Measurements from ENCODE around the gene TEC. TPM values are rescaled to one million over a fixed set of nuclear protein-coding genes. Genes with fewer than 3 reads are reported as not detected.

TEC gene
- total RNA-seq, 1 donor from 2014 or later = 8.8 TPM

GRCh38 chr4:48137846-48138245 is 131.8 kb downstream of the TEC start:
- Mint-ChIP-seq H3K4me1 (peaks cover 28% of the 10 kb centered on the region), H3K27me3 (no peaks in the 10 kb centered on the region), H3K27ac (peak overlapping the region; percentile 18), H3K36me3 (ENCODE audit: low read depth) (peaks cover 38% of the 10 kb centered on the region), H3K4me3 (no peak overlapping the region), H3K9me3 (no peaks in the 10 kb centered on the region)
- no peak for ATAC-seq (ENCODE audit: low read depth)
- CTCF ChIA-PET = interaction anchor here (0.9 to 1.0 kb wide), 2 partner anchors 10 to 14 kb away, joined by 3 read pairs; no protein-coding TSS in a partner anchor
- POLR2A ChIA-PET = no interaction called here
- DNase-seq = no peak
- intact Hi-C loops (cut with micrococcal nuclease) = no loop called here
- TF ChIP-seq CTCF (IDR thresholded peaks at IDR 0.05) = no peak

- H3K4me3 Mint-ChIP-seq = no peak within 1 kb of the TSS
- intact Hi-C loops (cut with micrococcal nuclease) = no loop called here
- no peak for DNase-seq
- no peaks in the 10 kb centered on the region for H3K27me3 Mint-ChIP-seq
- no peak within 1 kb of the TSS for H3K27ac Mint-ChIP-seq
- peaks cover 36% of the 10 kb centered on the region for H3K36me3 Mint-ChIP-seq (ENCODE audit: low read depth)
- POLR2A ChIA-PET = no interaction called here
- no peak for TF ChIP-seq CTCF (IDR thresholded peaks at IDR 0.05)
- H3K4me1 Mint-ChIP-seq = peaks cover 16% of the 10 kb centered on the region
- ATAC-seq (ENCODE audit: low read depth) = no peak
- CTCF ChIA-PET = no interaction called here
- no peaks in the 10 kb centered on the region for H3K9me3 Mint-ChIP-seq
These were observed 135.6 kb downstream of the TEC start, which contains the start of gene TXK for GRCh38 chr4:48134081-48134480. Gene TXK, minus strand, starts transcription at chr4:48134250. Its CDS starts 80 bp downstream, at chr4:48134170.

GRCh38 chr4:48133669-48134068 is 136.0 kb downstream of the TEC start:
- no peaks in the 10 kb centered on the region for H3K27me3 Mint-ChIP-seq
- ChIA-PET POLR2A (no interaction called here), CTCF (interaction anchor here (0.6 kb wide), 1 partner anchor 54 kb away, joined by 3 read pairs; no protein-coding TSS in a partner anchor)
- H3K4me3 Mint-ChIP-seq = no peak overlapping the region
- peaks cover 36% of the 10 kb centered on the region for H3K36me3 Mint-ChIP-seq (ENCODE audit: low read depth)
- intact Hi-C loops (cut with micrococcal nuclease) = no loop called here
- TF ChIP-seq CTCF (IDR thresholded peaks at IDR 0.05) = no peak
- H3K4me1 Mint-ChIP-seq = peaks cover 12% of the 10 kb centered on the region
- H3K27ac Mint-ChIP-seq = no peak overlapping the region
- ATAC-seq (ENCODE audit: low read depth) (no peak), DNase-seq (no peak)
- H3K9me3 Mint-ChIP-seq = no peaks in the 10 kb centered on the region

GRCh38 chr4:48131736-48132135 is 137.9 kb downstream of the TEC start:
- no peak for ATAC-seq (ENCODE audit: low read depth)
- POLR2A ChIA-PET = interaction anchor here (0.7 kb wide), 2 partner anchors 18 to 261 kb away, joined by 4 to 5 read pairs; no protein-coding TSS in a partner anchor
- H3K36me3 Mint-ChIP-seq (ENCODE audit: low read depth) = peaks cover 22% of the 10 kb centered on the region

GRCh38 chr4:48130100-48130499 is 139.5 kb downstream of the TEC start:
- ATAC-seq (ENCODE audit: low read depth) = no peak
- CTCF ChIA-PET = interaction anchor here (1.5 to 3.6 kb wide), 3 partner anchors 10 to 160 kb away, joined by 6 to 22 read pairs (median 17); no protein-coding TSS in a partner anchor
- POLR2A ChIA-PET = no interaction called here
- Mint-ChIP-seq H3K36me3 (ENCODE audit: low read depth) (peaks cover 8% of the 10 kb centered on the region), H3K9me3 (no peaks in the 10 kb centered on the region), H3K27me3 (no peaks in the 10 kb centered on the region), H3K4me1 (peaks cover 10% of the 10 kb centered on the region), H3K27ac (no peak overlapping the region), H3K4me3 (no peak overlapping the region)
- no peak for DNase-seq
- intact Hi-C loops (cut with micrococcal nuclease) = no loop called here
- no peak for TF ChIP-seq CTCF (IDR thresholded peaks at IDR 0.05)

More at GRCh38 chr4:48131736-48132135, 137.9 kb downstream of the TEC start:
- CTCF ChIA-PET = interaction anchor here (0.7 to 1.9 kb wide), 3 partner anchors 9 to 255 kb away, joined by 3 to 8 read pairs (median 4); no protein-coding TSS in a partner anchor
- TF ChIP-seq CTCF (IDR thresholded peaks at IDR 0.05) = no peak
- peaks cover 10% of the 10 kb centered on the region for H3K4me1 Mint-ChIP-seq
- H3K27me3 Mint-ChIP-seq = no peaks in the 10 kb centered on the region
- no peak overlapping the region for H3K27ac Mint-ChIP-seq
- no peak overlapping the region for H3K4me3 Mint-ChIP-seq
- intact Hi-C loops (cut with micrococcal nuclease) = no loop called here
- H3K9me3 Mint-ChIP-seq = no peaks in the 10 kb centered on the region
- DNase-seq = no peak
